GM13976 (cell line): Measurements from ENCODE around the gene SCN1A.

ENCODE experiments used
- DNase-seq: peaks from one replicate; pipeline ENCODE4 v3.0.0; 2012; ENCODE audit warnings: low spot score
- in situ Hi-C: fragments of 300-500 bp; cut with MboI; formaldehyde crosslinking; loops from one replicate; pipeline ENCODE4 v1.12.0; 2022; ENCODE audit warnings: low sequenced_read_pairs, mixed read lengths, inconsistent platforms; ENCODE audit not compliant: unreplicated experiment
- TF ChIP-seq, protein P1 (sequence below): IDR thresholded peaks from 2 replicates; pipeline ENCODE4 v1.5.1; 2012; ENCODE audit warnings: borderline replicate concordance, mild to moderate bottlenecking; ENCODE audit not compliant: insufficient read depth; ENCODE audit errors: extremely low read depth, missing control alignments, control extremely low read depth

The SCN1A gene

DNA sequence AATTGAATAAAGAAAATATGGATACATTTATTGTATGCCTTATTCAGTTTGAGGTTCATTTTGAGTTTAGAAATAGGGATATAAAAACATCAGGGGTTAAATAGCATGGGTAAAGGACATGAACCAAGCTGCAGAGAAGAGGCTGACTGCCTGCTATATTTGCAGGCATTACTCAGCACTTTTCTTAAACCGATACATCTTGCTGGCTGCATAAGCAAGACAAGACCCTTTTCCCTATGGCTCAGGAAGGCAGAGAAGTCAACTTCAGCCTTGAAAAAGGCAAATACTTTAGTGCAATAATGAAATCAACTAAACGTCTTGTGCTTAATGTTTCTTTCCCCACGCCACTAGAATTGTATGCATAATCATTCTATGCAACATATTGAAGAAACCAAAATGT lies 36.4 kb downstream of the SCN1A start:
- in situ Hi-C loops, result no loop called here
- TF ChIP-seq, protein P1, sequence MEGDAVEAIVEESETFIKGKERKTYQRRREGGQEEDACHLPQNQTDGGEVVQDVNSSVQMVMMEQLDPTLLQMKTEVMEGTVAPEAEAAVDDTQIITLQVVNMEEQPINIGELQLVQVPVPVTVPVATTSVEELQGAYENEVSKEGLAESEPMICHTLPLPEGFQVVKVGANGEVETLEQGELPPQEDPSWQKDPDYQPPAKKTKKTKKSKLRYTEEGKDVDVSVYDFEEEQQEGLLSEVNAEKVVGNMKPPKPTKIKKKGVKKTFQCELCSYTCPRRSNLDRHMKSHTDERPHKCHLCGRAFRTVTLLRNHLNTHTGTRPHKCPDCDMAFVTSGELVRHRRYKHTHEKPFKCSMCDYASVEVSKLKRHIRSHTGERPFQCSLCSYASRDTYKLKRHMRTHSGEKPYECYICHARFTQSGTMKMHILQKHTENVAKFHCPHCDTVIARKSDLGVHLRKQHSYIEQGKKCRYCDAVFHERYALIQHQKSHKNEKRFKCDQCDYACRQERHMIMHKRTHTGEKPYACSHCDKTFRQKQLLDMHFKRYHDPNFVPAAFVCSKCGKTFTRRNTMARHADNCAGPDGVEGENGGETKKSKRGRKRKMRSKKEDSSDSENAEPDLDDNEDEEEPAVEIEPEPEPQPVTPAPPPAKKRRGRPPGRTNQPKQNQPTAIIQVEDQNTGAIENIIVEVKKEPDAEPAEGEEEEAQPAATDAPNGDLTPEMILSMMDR, result no peak
- no peak for DNase-seq

DNA sequence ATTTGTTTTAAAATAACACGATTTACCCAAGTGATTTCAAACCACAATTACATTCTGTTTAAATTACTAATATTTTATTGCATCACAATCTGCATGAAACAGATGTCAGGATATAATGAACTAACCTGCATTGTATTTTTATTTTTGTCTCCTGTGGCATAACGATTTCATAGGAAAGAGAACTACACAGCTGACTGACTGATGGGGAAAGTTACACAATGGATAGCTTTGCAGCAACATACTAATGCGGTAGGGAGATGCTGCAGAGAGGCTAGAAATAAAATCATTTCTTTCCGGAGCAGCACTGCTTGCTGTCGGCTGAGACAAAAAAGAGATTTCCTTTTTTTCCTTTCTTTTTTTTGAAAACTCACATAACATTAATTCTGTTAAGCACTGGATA lies 36.9 kb downstream of the SCN1A start:
- in situ Hi-C loops, result no loop called here

DNA sequence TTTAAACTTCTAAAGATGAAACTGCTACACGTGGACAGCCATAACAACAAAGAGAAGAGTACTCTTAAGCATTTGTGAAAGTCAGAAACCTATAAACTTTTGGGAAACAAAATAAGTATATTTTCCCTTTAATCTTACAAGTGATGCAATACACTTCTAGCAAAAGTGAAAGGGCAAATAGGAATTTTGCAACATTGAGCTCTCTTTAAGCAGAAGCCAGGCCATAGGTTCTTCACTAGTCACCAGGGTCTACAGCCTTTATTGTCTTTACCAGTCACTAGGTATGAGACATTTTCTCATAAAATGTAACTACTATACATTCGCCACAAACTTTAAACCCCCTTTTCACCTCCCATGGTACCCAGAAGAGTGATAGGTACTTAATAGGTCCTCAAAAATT lies 37.5 kb downstream of the SCN1A start:
- TF ChIP-seq, protein P1, result no peak
- in situ Hi-C loops, result no loop called here

More for the DNA sequence above, 36.9 kb downstream of the SCN1A start:
- DNase-seq, result no peak
- TF ChIP-seq, protein P1, result no peak

DNA sequence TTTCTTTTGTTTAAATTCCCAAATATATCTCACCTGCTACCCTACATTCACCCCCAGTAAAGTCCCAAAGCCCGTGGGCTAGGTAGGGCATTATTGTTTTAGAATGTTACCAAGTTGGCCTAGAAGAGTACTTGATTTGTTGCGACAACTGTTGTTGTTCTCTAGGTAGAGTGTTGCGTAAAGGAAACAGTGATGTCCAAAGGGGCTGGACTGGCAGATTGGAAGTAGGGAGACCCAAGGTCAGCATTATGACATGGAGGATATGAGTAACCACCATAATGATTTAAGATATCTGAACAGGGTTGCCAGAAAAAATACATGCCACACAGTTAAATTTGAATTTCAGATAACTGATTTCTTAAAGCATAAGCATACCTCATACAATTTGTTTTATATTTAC lies 39.2 kb downstream of the SCN1A start:
- in situ Hi-C loops, result no loop called here
- TF ChIP-seq, protein P1, result no peak
- no peak for DNase-seq

More for the DNA sequence above, 37.5 kb downstream of the SCN1A start:
- DNase-seq, result no peak

DNA sequence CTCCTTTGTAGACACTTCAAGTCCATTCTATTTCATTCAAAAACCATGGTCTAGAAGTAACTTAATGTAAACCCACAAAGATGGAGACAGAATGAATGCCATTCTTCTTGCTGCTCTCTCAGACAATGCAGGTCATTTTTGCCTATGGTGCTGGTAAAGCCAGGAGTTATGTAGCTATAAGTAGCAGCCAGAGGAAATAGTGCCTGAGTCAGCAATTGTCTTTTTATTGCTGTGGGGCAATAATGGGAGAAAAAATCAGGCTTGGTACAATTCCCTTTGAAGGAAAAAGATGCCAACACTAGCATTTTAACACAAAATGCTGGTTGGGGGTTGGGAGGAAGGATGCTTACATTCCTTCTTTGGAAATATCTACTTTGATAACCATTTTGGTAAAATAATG lies 43.5 kb downstream of the SCN1A start:
- in situ Hi-C loops, result no loop called here
- TF ChIP-seq, protein P1, result no peak
- no peak for DNase-seq

DNA sequence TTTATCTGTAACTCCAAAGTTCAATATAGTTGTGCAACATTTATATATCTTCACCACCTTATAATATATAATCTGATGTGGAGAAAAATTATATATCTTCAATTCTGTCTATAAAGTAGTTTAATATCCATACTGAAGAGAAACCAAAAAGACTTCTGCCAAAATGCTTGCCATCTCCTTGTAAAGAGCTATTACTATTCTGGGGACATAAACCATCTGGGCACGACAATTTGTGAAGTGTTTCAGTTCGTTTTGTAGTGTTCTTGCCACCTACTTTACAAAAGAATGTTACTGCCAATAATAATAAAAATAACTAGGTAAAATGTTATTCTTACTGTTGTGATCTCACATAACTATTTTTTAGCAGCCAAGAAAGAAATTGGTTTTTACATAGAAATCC lies 45.1 kb downstream of the SCN1A start:
- DNase-seq, result no peak
- in situ Hi-C loops, result no loop called here
- TF ChIP-seq, protein P1, result no peak

DNA sequence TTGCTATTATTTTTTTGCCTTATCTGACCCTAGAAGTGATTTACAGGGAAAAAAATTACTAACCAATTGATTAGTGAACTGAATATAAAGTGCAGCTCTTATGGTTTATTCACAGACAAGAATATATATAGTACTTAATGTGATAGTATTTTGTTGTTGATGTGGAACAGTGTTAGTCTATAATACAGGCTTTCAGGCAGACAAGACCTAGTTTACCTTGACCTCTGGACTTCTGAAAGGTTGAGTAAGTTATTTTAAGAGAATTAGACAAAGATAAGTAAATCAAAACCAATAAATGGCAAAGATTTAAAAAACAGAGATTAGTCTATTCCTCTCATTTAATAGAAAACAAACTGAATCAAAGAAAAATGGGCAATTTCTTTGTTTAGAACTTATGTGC lies 46.0 kb downstream of the SCN1A start:
- in situ Hi-C loops, result no loop called here
- TF ChIP-seq, protein P1, result no peak
- DNase-seq, result no peak
